Stimulated activated CD4-positive, alpha-beta T cell treated with anti-CD3 and anti-CD28 coated beads, Interleukin-1b, Interleukin-23, amount 100 ng/mL, for 48 hours (primary cell): ENCODE results near the gene ZNF862.

Experiments
- DNase-seq: peaks from one replicate; pipeline ENCODE4 v3.0.0-alpha.2; 2020

ZNF862 gene

DNA sequence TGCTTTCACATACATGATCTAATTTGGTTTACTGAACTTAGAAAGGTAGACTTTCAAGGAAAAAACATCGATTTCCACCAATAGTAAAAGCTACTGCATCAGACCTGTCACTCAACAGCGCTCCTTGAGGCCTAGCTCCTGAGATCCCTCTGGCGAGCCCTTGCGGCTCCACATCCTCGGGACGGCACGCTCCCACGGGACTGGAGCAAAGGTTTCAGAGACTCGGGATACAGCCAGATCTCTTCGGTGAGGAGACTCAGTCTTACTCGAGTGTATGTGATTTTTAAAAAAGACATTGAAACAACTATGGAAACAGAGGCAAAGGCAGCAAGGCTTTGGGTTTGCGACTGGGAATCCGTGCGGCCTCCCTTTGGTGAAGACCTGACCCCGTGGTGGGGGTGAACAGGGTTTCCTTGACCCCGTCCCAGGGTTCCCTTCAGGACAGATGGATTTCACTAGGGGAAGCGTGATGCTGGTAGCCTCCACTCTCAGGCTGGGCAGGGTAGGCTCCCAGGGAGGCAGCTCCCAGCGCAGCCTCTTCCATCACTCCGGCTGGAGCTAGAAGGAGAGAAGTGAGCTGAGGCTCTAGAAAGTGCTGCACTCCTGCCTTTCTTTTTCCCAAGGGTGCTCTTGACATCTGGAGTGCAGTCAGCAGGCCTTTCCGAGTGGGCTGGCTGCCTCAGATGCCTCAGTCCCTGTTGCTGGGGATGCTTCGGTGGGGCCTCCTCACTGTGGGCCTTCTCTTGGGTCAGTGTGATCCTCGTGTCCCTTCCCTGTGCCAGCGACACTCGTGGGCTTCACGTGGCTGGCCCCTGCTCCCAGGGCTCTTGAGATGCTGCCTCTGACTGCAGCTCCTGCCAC lies 29.8 kb downstream of the ZNF862 start:
- no peak for DNase-seq

- no peak for DNase-seq
Measured at GRCh38 chr7:149868623-149869290, 30.6 kb downstream of the ZNF862 start.

- DNase-seq, result no peak
Measured at GRCh38 chr7:149869291-149869650, 31.1 kb downstream of the ZNF862 start.

DNA sequence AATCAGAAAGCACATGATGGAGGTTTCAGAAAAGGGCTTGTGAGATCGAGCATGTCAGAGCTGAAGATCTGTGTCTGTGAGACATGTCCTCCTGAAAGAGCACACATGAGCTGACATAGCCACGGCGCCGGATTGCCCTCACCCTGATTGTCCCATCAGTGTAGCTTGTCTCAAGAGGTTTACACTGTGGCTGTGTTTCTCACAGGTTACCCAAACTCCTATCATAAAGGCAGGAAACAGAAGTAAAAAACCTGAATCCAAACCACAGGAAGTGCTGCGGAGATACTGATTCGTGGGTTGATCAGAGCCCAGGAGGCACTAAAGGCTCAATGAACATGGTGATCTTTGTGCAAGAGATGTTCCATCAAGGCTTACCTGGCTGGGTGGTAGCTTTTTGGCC lies 31.7 kb downstream of the ZNF862 start:
- peak; percentile 25 for DNase-seq

- DNase-seq, result no peak
Measured at GRCh38 chr7:149870274-149870673, 32.1 kb downstream of the ZNF862 start.

GRCh38 chr7:149870701-149871483 lies 32.7 kb downstream of the ZNF862 start:
- DNase-seq, result peak; percentile 30

DNA sequence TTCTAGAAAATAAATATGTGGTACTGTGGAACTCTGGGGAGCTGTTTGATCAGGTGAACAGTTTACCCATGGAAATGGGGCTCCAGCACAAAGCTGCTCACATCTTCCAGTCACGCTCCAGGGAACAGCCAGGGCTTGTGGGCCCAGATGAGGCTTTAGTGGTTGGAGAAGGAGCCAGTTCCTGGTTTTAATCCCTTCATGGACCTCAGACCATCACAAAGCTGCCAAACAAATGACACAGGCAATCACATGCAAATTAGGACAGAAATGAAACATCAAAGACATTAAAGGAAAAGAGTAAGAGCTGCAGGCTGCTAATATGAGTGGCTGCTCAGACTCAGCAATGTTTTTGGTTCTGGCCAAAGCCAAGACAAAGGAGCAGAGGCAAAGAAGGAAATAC lies 33.4 kb downstream of the ZNF862 start:
- DNase-seq, result no peak

- peak; percentile 40 for DNase-seq
Measured at GRCh38 chr7:149872419-149873073, 34.4 kb downstream of the ZNF862 start.

- peak; percentile 95 for DNase-seq
Measured at GRCh38 chr7:149873074-149873969, 35.1 kb downstream of the ZNF862 start, which contains the start of gene ATP6V0E2. TSS of gene ATP6V0E2 (plus strand) at chr7:149873969. CDS start at chr7:149874066, 97 bp downstream.

GRCh38 chr7:149873970-149874643 lies 35.9 kb downstream of the ZNF862 start:
- DNase-seq, result no peak

- DNase-seq, result no peak
Measured at GRCh38 chr7:149874644-149875028, 36.5 kb downstream of the ZNF862 start.

DNA sequence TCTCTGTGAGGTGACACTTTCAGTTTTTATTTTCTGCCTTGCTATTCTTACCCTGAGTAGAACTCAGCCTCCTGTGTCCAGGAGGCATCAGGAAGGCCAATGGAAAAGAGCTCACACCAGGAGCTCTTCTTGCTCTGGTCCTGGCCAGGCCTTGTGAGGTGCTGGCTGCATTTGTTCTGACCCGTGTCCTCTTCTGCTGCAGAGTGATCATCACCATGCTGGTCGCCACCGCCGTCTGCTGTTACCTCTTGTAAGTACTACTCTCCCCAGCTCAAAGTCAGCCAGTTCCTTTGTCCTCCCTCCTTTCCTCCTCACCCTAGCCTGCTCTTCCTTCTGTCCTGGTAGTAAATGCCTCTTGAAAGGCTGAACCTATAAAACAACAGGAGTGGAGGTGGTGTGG lies 37.2 kb downstream of the ZNF862 start:
- no peak for DNase-seq

DNA sequence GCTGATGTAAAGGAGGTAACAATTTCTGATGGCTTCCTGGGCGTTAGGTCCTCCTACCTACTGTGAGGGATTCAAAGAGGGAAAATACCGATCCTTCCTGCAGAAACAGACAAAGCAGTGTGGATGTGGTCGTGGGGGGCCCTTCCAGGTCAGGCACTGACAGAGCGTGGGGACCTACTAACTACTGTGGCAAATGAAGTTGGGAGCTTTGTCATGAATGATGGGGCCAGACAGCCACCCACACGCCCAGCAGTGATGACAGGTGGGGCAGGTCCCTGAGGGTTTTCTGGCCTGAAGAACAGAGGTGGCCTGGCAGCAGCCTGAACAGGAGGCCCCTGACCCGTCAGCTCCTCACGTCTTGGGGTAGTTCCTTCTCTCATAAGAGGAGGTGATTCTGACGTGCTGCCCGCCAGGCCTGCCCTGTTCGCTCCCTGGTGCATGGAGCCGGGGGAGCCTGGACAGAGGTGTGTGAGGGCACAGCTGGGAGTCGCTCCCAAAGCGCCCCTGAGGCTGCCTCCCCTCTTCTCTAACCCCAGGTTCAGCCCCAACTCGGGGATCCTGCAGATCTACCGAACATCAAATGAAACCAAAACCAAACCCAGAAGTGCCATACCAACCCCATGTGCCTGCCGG lies 39.8 kb downstream of the ZNF862 start:
- no peak for DNase-seq

DNA sequence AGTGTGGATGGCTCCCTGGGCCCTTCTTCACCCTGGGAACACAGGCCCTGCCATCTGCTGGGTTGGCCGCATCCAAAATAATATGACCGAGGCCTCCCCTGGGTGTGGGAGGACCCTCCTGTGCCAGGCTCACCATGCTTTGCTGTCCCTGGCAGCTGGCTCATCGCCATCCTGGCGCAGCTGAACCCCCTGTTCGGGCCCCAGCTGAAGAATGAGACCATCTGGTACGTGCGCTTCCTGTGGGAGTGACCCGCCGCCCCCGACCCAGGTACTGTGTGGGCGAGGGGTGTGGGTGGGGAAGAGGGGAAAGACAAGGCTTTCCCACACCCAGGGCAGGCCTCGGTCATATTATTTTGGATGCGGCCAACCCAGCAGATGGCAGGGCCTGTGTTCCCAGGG lies 40.3 kb downstream of the ZNF862 start:
- no peak for DNase-seq

DNA sequence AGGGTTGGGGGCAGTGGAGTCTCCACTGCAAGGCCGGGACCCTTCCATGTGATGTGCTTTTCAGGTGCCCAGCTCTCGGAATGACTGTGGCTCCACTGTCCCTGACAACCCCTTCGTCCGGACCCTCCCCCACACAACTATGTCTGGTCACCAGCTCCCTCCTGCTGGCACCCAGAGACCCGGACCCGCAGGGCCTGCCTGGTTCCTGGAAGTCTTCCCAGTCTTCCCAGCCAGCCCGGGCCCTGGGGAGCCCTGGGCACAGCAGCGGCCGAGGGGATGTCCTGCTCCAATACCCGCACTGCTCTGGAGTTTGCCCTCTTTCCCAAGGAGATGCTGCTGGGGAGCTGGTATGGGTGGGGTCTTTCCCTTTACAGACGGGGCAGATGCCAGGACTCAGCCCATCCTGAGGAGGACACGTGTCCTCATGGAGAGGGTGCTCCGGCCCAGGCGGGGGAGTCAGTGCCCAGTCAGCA lies 41.1 kb downstream of the ZNF862 start:
- no peak for DNase-seq

DNA sequence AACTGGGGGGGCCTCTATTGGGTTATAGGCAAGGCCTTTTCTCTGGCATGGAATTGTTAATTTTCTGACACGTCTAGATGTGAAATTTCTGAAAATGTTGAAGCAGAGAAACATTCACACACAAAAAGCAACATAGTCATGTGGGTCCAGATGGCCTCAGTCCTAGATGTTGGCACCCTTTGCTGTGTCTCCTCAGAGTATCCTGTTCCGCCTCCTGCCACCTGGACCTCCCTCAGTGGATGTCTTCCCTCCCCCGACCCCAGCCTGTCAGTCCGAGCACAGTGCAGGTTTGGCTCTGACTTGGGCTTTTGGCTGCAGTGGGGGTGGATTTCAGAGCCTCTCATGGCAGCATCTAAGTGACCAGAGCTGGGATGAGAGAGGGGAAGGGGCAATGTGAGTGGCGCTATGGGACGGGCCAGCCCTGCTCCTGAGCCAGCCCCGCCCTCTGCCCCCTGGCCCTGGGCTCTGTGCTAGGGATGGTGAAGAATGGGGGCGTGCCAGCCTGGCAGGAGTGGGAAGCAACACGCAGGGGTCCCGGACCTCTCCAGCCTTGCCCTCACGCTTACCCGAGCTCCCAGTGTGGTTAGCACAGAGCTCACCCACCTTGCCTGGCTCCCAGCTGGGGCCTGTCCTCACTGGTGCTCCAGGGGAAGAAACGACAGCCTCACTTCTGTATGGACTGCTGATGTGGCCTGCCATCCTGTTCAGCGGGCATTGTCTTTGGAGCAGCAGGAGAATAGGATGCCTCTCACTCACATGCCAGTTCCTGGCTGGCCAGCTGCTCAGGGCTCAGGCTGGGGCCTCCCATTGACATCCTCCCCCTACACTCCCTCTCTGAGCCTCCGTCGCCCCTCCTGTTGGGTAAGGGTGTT lies 41.8 kb downstream of the ZNF862 start:
- no peak for DNase-seq

DNA sequence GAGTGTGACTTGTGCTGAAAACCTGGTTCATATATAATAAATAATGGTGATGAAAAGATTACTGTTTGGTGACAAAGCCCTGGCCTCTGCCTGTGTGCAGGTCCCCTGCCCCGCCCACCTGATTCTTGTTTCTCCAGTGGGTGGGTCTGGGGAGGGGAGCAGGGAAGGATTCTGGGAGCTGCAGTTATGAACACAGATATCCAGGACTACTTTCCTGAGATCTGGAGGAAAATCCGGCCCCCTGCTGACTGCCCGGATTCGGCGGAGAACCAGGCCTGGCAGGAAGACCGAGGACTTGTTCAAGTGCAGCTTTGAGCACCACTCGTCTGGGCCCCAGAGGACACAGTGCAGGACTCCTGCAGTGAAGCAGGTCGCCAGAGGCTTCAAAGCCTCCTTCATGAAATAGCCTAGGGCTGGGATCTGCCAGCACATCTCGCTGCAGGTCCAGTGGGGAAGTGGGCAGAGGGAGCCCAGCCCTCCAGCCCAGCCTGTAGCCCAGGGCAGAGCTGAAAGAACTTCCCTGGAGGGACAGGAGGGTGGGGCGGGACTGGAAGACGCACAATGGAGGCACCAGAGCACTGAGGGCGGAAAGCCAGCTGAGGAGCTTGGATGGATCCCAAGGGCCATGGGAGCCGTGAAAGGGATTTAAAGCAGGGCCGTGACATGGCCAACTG lies 42.6 kb downstream of the ZNF862 start:
- DNase-seq, result no peak

DNA sequence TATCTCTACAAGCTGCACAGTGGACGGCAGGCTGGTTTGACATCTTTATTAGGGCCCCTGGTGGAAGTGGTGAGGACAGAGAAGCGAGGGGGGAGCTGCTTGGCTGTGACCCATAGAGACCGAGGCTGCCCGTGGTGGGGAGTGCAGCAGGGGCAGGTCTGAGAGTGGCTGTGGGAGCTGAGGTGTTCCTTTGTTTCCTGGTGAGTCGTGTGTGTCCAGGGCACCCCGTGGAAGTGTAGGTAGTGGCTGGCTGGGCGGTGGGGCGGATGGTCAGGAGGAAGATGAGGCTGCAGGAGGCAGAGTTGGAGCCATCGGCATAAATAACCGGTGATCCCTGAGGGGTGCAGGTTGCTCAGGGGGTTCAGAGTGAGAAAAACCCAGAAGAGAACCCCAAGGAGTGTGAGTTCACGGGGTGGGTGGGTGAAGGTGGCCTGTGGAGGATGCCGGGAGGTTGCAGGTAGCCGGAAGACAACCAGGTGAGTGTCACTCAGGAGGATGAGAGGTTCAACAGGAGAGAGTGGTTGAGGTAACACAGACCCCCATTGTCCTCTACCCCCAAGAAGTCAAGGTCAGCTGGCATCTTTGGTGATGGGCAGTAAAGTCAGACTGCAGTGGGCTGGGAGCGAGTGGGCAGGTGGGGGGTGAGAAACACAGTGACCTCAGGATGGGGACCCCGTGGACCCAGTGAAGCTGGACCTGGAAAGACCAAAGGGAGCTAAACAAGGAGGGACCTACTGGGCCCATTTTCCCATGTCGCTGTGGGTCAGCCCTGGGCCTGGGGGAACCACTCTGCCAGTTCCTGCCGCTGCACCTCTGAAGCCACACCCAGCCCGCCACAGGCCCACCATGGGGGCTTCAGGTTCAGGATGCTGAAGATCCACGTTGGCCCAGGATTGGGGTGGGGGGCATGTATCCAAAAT lies 43.4 kb downstream of the ZNF862 start:
- DNase-seq, result no peak
